Hindlimb muscle (tissue), 1 donor: ENCODE measurements around the gene TTC33. TPM values are rescaled to one million over a fixed set of nuclear protein-coding genes. Genes with fewer than 3 reads are reported as not detected.
"Not testable (repeated sequence)": the region's sequence is repeated elsewhere in the genome, so short reads cannot be mapped to it uniquely, and the experiment has no call there.

Source experiments
- DNase-seq: peaks from one replicate; pipeline ENCODE4 v3.0.0-alpha.2; 2013
- polyA plus RNA-seq: library from polyadenylated mRNA; unstranded; fragments of 120-200 nt; gene quantifications from one replicate; pipeline ENCODE4 v1.2.1, GENCODE V29; 2013; ENCODE audit not compliant: insufficient read length

Gene TTC33
- polyA plus RNA-seq, 1 donor, result 18.8 TPM

GRCh38 chr5:40605295-40605958 lies 150.3 kb downstream of the TTC33 start:
- DNase-seq, result no peak

GRCh38 chr5:40603378-40603777 lies 152.4 kb downstream of the TTC33 start:
- no peak for DNase-seq

- no peak for DNase-seq
These were observed 154.4 kb downstream of the TTC33 start for GRCh38 chr5:40601198-40601868.

- DNase-seq, result no peak
These were observed 155.4 kb downstream of the TTC33 start for GRCh38 chr5:40600383-40600782.

GRCh38 chr5:40599676-40600075 lies 156.1 kb downstream of the TTC33 start:
- DNase-seq, result no peak

GRCh38 chr5:40594811-40595210 lies 160.9 kb downstream of the TTC33 start:
- no peak for DNase-seq

- not testable (repeated sequence) for DNase-seq
These were observed 163.9 kb downstream of the TTC33 start for GRCh38 chr5:40591727-40592396.

- DNase-seq, result no peak
These were observed 168.4 kb downstream of the TTC33 start for GRCh38 chr5:40587376-40587775.

- no peak for DNase-seq
These were observed 170.1 kb downstream of the TTC33 start for GRCh38 chr5:40585537-40586267.

- DNase-seq, result no peak
These were observed 171.7 kb downstream of the TTC33 start for GRCh38 chr5:40584054-40584453.

GRCh38 chr5:40578501-40579451 lies 177.0 kb downstream of the TTC33 start:
- DNase-seq, result no peak

GRCh38 chr5:40577718-40578117 lies 178.0 kb downstream of the TTC33 start:
- DNase-seq, result no peak

- DNase-seq, result no peak
These were observed 179.8 kb downstream of the TTC33 start for GRCh38 chr5:40575921-40576320.

GRCh38 chr5:40575411-40575810 lies 180.3 kb downstream of the TTC33 start:
- no peak for DNase-seq

- DNase-seq, result peak; percentile 52
These were observed 182.8 kb downstream of the TTC33 start for GRCh38 chr5:40572937-40573336.

- DNase-seq, result peak; percentile 21
These were observed 183.4 kb downstream of the TTC33 start for GRCh38 chr5:40572391-40572790.

GRCh38 chr5:40571729-40572128 lies 184.0 kb downstream of the TTC33 start:
- DNase-seq, result no peak

GRCh38 chr5:40570408-40571129 lies 185.2 kb downstream of the TTC33 start:
- no peak for DNase-seq

- no peak for DNase-seq
These were observed 186.1 kb downstream of the TTC33 start for GRCh38 chr5:40569546-40570270.

- DNase-seq, result no peak
These were observed 187.2 kb downstream of the TTC33 start for GRCh38 chr5:40568548-40568947.
